GM10266 (cell line): ENCODE measurements around the gene DMD.

Source experiments
- DNase-seq: peaks from one replicate; pipeline ENCODE4 v3.0.0; 2012; ENCODE audit errors: extremely low spot score
- CTCF ChIP-seq: IDR thresholded peaks from 2 replicates; pipeline ENCODE4 v1.5.1; 2012; ENCODE audit warnings: mild to moderate bottlenecking, low read depth; ENCODE audit not compliant: control insufficient read depth, insufficient read depth; ENCODE audit errors: missing control alignments

The DMD gene

DNA sequence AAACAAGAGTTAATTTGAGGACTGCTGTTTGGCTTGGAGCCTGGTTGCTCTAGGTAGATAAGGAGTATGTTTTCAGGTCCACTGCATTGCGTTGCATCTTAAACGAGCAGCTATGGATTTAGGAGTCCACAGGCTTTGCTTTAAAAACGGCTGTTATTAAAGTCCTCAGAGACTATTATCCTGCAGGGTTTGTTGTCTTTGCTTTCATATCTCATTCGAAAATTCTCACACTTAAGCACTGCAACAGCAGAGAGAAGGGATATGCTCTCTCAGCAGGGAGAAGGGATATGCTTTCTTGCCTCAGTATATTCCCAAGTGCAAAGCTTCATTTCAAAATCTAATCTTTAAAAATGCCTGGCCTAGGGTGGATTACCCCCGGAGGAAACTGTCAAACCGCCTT, 1694.8 kb downstream of the DMD start:
- TF ChIP-seq CTCF: no peak
- no peak for DNase-seq

- TF ChIP-seq CTCF: no peak
- DNase-seq: no peak
Observed at GRCh38 chrX:31508338-31508737, 1703.0 kb downstream of the DMD start.

DNA sequence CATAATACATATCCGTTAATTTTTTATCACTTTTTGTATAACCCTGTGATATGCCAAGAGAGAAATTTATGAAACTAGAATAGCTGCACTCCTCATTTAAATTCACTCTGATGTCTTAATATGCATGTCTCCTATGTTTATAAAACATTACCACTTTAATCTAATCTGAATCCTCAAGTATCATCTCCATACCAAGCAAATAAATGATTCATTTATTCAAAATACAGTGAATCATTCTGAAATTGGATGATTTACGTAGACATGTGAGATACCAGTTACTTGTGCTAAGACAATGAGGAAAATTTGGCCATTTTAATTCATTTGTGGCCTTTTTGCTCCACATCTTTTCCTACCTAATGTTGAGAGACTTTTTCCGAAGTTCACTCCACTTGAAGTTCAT, 1704.4 kb downstream of the DMD start:
- DNase-seq: no peak
- TF ChIP-seq CTCF: no peak

DNA sequence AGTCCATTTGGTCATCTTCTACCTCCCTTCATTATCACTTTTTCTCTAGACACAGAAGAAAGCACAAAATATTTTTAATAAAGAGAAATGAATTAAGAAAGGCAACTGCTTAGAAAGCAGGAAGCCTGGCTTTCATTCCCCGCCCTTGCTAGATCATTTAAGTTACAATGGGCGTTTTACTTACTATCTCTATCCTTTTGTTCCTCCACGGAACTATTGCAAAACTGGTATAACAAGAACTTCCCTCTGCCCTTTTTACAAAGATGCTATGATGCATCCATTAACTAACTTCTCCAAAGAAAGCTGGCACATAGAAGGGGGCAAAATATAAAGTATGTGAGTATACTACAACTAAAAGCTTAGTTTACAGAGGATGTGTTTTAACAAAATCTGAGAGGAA, 1705.0 kb downstream of the DMD start:
- DNase-seq: no peak
- no peak for TF ChIP-seq CTCF

- DNase-seq: no peak
- TF ChIP-seq CTCF: no peak
Observed at GRCh38 chrX:31500921-31501320, 1710.4 kb downstream of the DMD start.

DNA sequence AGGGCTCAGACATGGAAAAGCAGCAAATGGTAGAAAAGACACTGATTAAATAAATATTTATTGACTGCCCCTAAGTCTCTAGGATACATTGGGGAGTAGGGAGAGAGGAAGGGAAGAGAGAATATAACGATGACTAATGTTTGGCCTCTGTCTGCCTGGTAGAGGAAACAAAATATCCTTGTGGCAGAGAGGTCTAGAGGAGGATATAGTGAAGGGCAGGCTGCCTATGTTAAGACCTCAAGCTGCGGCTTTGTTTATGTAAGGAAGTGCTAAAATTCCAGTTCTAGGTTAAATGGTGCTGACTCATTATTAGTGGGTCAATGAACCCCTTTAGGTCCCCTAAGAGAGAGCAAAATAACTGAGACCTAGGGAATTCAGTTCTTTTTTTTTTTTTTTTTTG, 1712.2 kb downstream of the DMD start:
- DNase-seq: no peak
- no peak for TF ChIP-seq CTCF

GRCh38 chrX:31497086-31497485, 1714.3 kb downstream of the DMD start:
- DNase-seq: no peak
- no peak for TF ChIP-seq CTCF
